ENCODE results near the gene ERBB2. TPM values are rescaled to one million over a fixed set of nuclear protein-coding genes. Genes with fewer than 3 reads are reported as not detected.
A peak's percentile ranks its signal among the peaks of the same experiment; 100 is the strongest.

Gene ERBB2
- total and polyA plus RNA-seq, 2 of the 13 experiments (the other 11 are each of a cell fraction or from before 2014, with no cell fraction given), result 57.7 to 64.1 TPM

- TF ChIP-seq ATF6 (CRISPR knock-in tag; conservative IDR thresholded peaks at IDR 0.05), result no peak
- no peak for TF ChIP-seq SATB2 (CRISPR knock-in tag; IDR thresholded peaks at IDR 0.05)
Observed at GRCh38 chr17:39777534-39778365, 77.9 kb downstream of the ERBB2 start (continued).

Small RNAs within 50 kb of the gene (microRNA-seq; reads per million reads assigned to microRNA genes)
- gene MIR4728, result 1.7 reads per million, percentile 3 among the genes with 10 or more reads in this experiment

Small RNAs within 50 kb of the gene (small RNA-seq; reads per million reads assigned to genes)
- gene MIR4728 (ENCODE audit: insufficient read depth in 2 of 3, insufficient read length in 3 of 3, low read depth in 2 of 3, low replicate concordance in 1 of 3), result 0 reads per million in 3 experiments

Other genes starting within 250 kb of the ERBB2 start
- 37.5 and 60.9 TPM in 2 replicates for gene MED1, start 248.8 kb upstream of the ERBB2 start, total RNA-seq (2016; rRNA removed; fragmentation: Illumina TruSeq; extraction: Trizol)
- gene MED1, start 248.8 kb upstream of the ERBB2 start, polyA plus RNA-seq (2011; rRNA removed), result 35.1 and 40.1 TPM in 2 replicates
- gene CDK12, start 238.6 kb upstream of the ERBB2 start, total RNA-seq (2016; rRNA removed; fragmentation: Illumina TruSeq; extraction: Trizol), result 88.6 and 95.9 TPM in 2 replicates
- gene CDK12, start 238.6 kb upstream of the ERBB2 start, polyA plus RNA-seq (2011; rRNA removed), result 24.0 and 26.0 TPM in 2 replicates
- not detected in 2 replicates for gene NEUROD2, start 92.1 kb upstream of the ERBB2 start, total RNA-seq (2016; rRNA removed; fragmentation: Illumina TruSeq; extraction: Trizol)
- not detected in 2 replicates for gene NEUROD2, start 92.1 kb upstream of the ERBB2 start, polyA plus RNA-seq (2011; rRNA removed)
- gene PPP1R1B, start 73.1 kb upstream of the ERBB2 start, total RNA-seq (2016; rRNA removed; fragmentation: Illumina TruSeq; extraction: Trizol), result not detected in 2 replicates
- 0.08 and 0.18 TPM in 2 replicates for gene PPP1R1B, start 73.1 kb upstream of the ERBB2 start, polyA plus RNA-seq (2011; rRNA removed)
- gene STARD3, start 62.9 kb upstream of the ERBB2 start, total RNA-seq (2016; rRNA removed; fragmentation: Illumina TruSeq; extraction: Trizol), result 17.2 and 34.6 TPM in 2 replicates
- 100 and 114 TPM in 2 replicates for gene STARD3, start 62.9 kb upstream of the ERBB2 start, polyA plus RNA-seq (2011; rRNA removed)
- gene TCAP, start 34.7 kb upstream of the ERBB2 start, total RNA-seq (2016; rRNA removed; fragmentation: Illumina TruSeq; extraction: Trizol), result 0.14 and 0.24 TPM in 2 replicates
- gene TCAP, start 34.7 kb upstream of the ERBB2 start, polyA plus RNA-seq (2011; rRNA removed), result 0.65 and 0.84 TPM in 2 replicates
- gene PNMT, start 31.6 kb upstream of the ERBB2 start, total RNA-seq (2016; rRNA removed; fragmentation: Illumina TruSeq; extraction: Trizol), result not detected in 2 replicates
- 0.22 and 0.25 TPM in 2 replicates for gene PNMT, start 31.6 kb upstream of the ERBB2 start, polyA plus RNA-seq (2011; rRNA removed)
- 5.1 and 11.9 TPM in 2 replicates for gene PGAP3, start 12.0 kb upstream of the ERBB2 start, total RNA-seq (2016; rRNA removed; fragmentation: Illumina TruSeq; extraction: Trizol)
- 14.6 and 21.2 TPM in 2 replicates for gene PGAP3, start 12.0 kb upstream of the ERBB2 start, polyA plus RNA-seq (2011; rRNA removed)
- 40.6 and 48.6 TPM in 2 replicates for gene MIEN1, start 30.5 kb downstream of the ERBB2 start, total RNA-seq (2016; rRNA removed; fragmentation: Illumina TruSeq; extraction: Trizol)
- 56.6 and 68.2 TPM in 2 replicates for gene MIEN1, start 30.5 kb downstream of the ERBB2 start, polyA plus RNA-seq (2011; rRNA removed)
- 41.7 and 60.2 TPM in 2 replicates for gene GRB7, start 37.9 kb downstream of the ERBB2 start, total RNA-seq (2016; rRNA removed; fragmentation: Illumina TruSeq; extraction: Trizol)
- 77.7 and 92.3 TPM in 2 replicates for gene GRB7, start 37.9 kb downstream of the ERBB2 start, polyA plus RNA-seq (2011; rRNA removed)
- not detected in 2 replicates for gene IKZF3, start 164.2 kb downstream of the ERBB2 start, total RNA-seq (2016; rRNA removed; fragmentation: Illumina TruSeq; extraction: Trizol)
- not detected in 2 replicates for gene IKZF3, start 164.2 kb downstream of the ERBB2 start, polyA plus RNA-seq (2011; rRNA removed)
- gene ZPBP2, start 168.1 kb downstream of the ERBB2 start, total RNA-seq (2016; rRNA removed; fragmentation: Illumina TruSeq; extraction: Trizol), result not detected in 2 replicates
- gene ZPBP2, start 168.1 kb downstream of the ERBB2 start, polyA plus RNA-seq (2011; rRNA removed), result not detected in 2 replicates
- gene GSDMB, start 218.6 kb downstream of the ERBB2 start, total RNA-seq (2016; rRNA removed; fragmentation: Illumina TruSeq; extraction: Trizol), result 0.70 and 3.3 TPM in 2 replicates
- gene GSDMB, start 218.6 kb downstream of the ERBB2 start, polyA plus RNA-seq (2011; rRNA removed), result 30.4 and 39.4 TPM in 2 replicates
- 125 and 181 TPM in 2 replicates for gene ORMDL3, start 227.5 kb downstream of the ERBB2 start, total RNA-seq (2016; rRNA removed; fragmentation: Illumina TruSeq; extraction: Trizol)
- gene ORMDL3, start 227.5 kb downstream of the ERBB2 start, polyA plus RNA-seq (2011; rRNA removed), result 384 and 546 TPM in 2 replicates
- not detected in 2 replicates for gene LRRC3C, start 227.7 kb downstream of the ERBB2 start, total RNA-seq (2016; rRNA removed; fragmentation: Illumina TruSeq; extraction: Trizol)
- 0.10 and 0.17 TPM in 2 replicates for gene LRRC3C, start 227.7 kb downstream of the ERBB2 start, polyA plus RNA-seq (2011; rRNA removed)